Neural progenitor cell (in vitro differentiated cells): ENCODE results near the gene THRAP3. TPM values are rescaled to one million over a fixed set of nuclear protein-coding genes. Genes with fewer than 3 reads are reported as not detected.
A peak's percentile ranks its signal among the peaks of the same experiment; 100 is the strongest.

Experiments
- DNase-seq: peaks from one replicate; pipeline ENCODE4 v3.0.0-alpha.2; 2016; ENCODE audit warnings: low spot score
- H2AFZ ChIP-seq: fragments of 200-600 bp; sonication (generic); replicated peaks from 2 replicates; pipeline ENCODE4 v1.6.1; 2016; ENCODE audit warnings: antibody characterized with exemption
- H3F3A ChIP-seq: fragments of 200-600 bp; sonication (generic); 2 replicates; pipeline ENCODE4 v1.6.1; 2016; ENCODE audit warnings: antibody characterized with exemption, low read depth
- H3K27ac ChIP-seq: fragments of 200-600 bp; sonication (generic); 2 replicates; pipeline ENCODE4 v1.5.1; 2016; ENCODE audit warnings: mild to moderate bottlenecking
- H3K27me3 ChIP-seq: fragments of 200-600 bp; sonication (generic); 2 replicates; pipeline ENCODE4 v1.6.1; 2016; ENCODE audit warnings: mild to moderate bottlenecking, moderate library complexity
- H3K36me3 ChIP-seq: fragments of 200-600 bp; sonication (generic); 2 replicates; pipeline ENCODE4 v1.5.1; 2016
- H3K4me1 ChIP-seq: fragments of 200-600 bp; sonication (generic); 2 replicates; pipeline ENCODE4 v1.6.1; 2016; ENCODE audit warnings: mixed run types
- H3K4me2 ChIP-seq: fragments of 200-600 bp; sonication (generic); 2 replicates; pipeline ENCODE4 v1.6.1; 2016
- H3K4me3 ChIP-seq: fragments of 200-600 bp; sonication (generic); 2 replicates; pipeline ENCODE4 v1.5.1; 2016
- H3K79me2 ChIP-seq: fragments of 200-600 bp; sonication (generic); 2 replicates; pipeline ENCODE4 v1.6.1; 2016; ENCODE audit warnings: low read depth
- H3K9ac ChIP-seq: fragments of 200-600 bp; sonication (generic); 2 replicates; pipeline ENCODE4 v1.6.1; 2016
- H3K9me3 ChIP-seq: fragments of 200-600 bp; sonication (generic); 2 replicates; pipeline ENCODE4 v1.5.1; 2016; ENCODE audit warnings: low read depth
- H4K20me1 ChIP-seq: fragments of 200-600 bp; sonication (generic); 2 replicates; pipeline ENCODE4 v1.6.1; 2016; ENCODE audit warnings: low read depth
- H3K27ac Mint-ChIP-seq: 3 replicates; pipeline ENCODE4 v1.8.0; 2021; ENCODE audit warnings: mixed read lengths
- H3K27me3 Mint-ChIP-seq: 2 replicates; pipeline ENCODE4 v1.8.0; 2022; ENCODE audit warnings: low read depth, mild to moderate bottlenecking, inconsistent platforms, moderate library complexity, mixed read lengths; ENCODE audit not compliant: insufficient read depth
- H3K36me3 Mint-ChIP-seq: 3 replicates; pipeline ENCODE4 v1.8.0; 2021; ENCODE audit warnings: mixed read lengths
- H3K4me1 Mint-ChIP-seq: 3 replicates; pipeline ENCODE4 v1.8.0; 2021; ENCODE audit warnings: mixed read lengths
- H3K4me3 Mint-ChIP-seq: 3 replicates; pipeline ENCODE4 v1.8.0; 2021; ENCODE audit warnings: mild to moderate bottlenecking, moderate library complexity, mixed read lengths
- H3K9me3 Mint-ChIP-seq: 3 replicates; pipeline ENCODE4 v1.8.0; 2020; ENCODE audit warnings: mixed read lengths
- EZH2 ChIP-seq: fragments of 200-600 bp; sonication (generic); IDR thresholded peaks from 2 replicates; pipeline ENCODE4 v1.6.1; 2017; ENCODE audit warnings: antibody characterized with exemption, mild to moderate bottlenecking, moderate library complexity
- EZH2phosphoT487 ChIP-seq: fragments of 200-600 bp; sonication (generic); IDR thresholded peaks from 2 replicates; pipeline ENCODE4 v1.6.1; 2017; ENCODE audit warnings: antibody characterized with exemption
- total RNA-seq: library from RNA; depleted of rRNA; stranded (reverse); fragments of >200 nt; gene quantifications from 2 replicates; pipeline ENCODE4 v1.2.3, GENCODE V29; 2015; ENCODE audit warnings: low replicate concordance
- TF ChIP-seq, protein P1 (sequence below): fragments of 200-600 bp; sonication (generic); IDR thresholded peaks from 2 replicates; pipeline ENCODE4 v1.5.1; 2017; ENCODE audit warnings: antibody characterized with exemption, mild to moderate bottlenecking

Gene THRAP3
- total RNA-seq, 1 donor from 2014 or later = 138 TPM

DNA sequence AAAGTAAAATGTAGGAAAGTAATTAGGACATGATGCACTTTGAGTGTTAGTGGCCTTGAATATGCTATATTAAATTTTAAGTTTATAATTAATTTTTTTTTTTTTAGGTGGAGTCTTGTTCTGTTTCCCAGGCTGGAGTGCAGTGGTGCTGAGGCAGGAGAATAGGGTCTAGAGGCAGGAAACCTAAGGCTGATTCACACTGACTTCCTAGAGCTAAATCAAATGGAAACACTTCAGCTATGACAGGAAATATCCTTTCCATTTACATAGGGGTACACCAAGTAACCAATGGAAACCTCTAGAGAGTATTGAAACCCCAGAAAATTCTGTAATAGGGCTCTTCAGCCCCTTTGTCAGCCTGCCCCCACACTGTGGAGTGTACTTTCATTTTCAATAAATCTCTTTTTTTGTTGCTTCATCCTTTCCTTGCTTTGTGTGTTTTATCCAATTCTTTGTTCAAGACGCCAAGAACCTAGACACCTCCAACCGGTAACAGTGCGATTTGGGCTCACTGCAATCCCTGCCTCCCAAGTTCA, 17.9 kb upstream of the THRAP3 start:
- H3K27me3 ChIP-seq = no peaks in the 10 kb centered on the region
- H3K36me3 ChIP-seq = no peaks in the 10 kb centered on the region
- H3K27me3 Mint-ChIP-seq = no peaks in the 10 kb centered on the region

DNA sequence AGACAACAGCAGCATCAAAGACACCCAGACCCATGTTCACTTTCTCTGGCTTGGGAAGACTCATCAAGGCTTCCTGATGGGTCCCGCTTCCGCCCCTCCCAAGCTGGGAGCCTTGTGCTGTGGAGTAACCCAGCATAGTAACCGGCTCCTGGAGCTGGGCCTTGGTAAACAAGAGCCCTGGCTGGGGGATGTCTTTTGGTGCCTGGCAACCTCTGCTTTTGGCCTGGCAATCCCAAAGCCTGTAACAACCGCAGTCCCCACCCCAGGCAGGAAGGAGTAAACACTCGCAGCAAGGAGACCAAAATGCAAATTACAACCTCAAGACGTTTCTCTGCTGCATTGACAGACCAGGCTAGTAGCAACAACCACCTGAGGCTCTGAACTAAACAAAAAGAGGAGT, 16.9 kb upstream of the THRAP3 start:
- no peak overlapping the region for H3K27ac ChIP-seq
- no peak overlapping the region for H3K4me2 ChIP-seq
- H3K4me1 ChIP-seq = peaks cover 15% of the 10 kb centered on the region
- no peak overlapping the region for H3K4me3 ChIP-seq
- no peaks in the 10 kb centered on the region for H3K79me2 ChIP-seq
- no peaks in the 10 kb centered on the region for H4K20me1 ChIP-seq
- no peaks in the 10 kb centered on the region for H3K9me3 ChIP-seq
- no peaks in the 10 kb centered on the region for H3K27me3 ChIP-seq
- Mint-ChIP-seq H3K4me1 (peaks cover 20% of the 10 kb centered on the region), H3K27me3 (no peaks in the 10 kb centered on the region), H3K4me3 (no peak overlapping the region), H3K27ac (no peak overlapping the region), H3K9me3 (no peaks in the 10 kb centered on the region), H3K36me3 (no peaks in the 10 kb centered on the region)
- H3K36me3 ChIP-seq = no peaks in the 10 kb centered on the region
- peak overlapping the region; percentile 69 for H2AFZ ChIP-seq
- DNase-seq = no peak
- H3K9ac ChIP-seq = no peak overlapping the region
- peaks cover 16% of the 10 kb centered on the region for H3F3A ChIP-seq
- no peak for TF ChIP-seq EZH2
- TF ChIP-seq, protein P1, sequence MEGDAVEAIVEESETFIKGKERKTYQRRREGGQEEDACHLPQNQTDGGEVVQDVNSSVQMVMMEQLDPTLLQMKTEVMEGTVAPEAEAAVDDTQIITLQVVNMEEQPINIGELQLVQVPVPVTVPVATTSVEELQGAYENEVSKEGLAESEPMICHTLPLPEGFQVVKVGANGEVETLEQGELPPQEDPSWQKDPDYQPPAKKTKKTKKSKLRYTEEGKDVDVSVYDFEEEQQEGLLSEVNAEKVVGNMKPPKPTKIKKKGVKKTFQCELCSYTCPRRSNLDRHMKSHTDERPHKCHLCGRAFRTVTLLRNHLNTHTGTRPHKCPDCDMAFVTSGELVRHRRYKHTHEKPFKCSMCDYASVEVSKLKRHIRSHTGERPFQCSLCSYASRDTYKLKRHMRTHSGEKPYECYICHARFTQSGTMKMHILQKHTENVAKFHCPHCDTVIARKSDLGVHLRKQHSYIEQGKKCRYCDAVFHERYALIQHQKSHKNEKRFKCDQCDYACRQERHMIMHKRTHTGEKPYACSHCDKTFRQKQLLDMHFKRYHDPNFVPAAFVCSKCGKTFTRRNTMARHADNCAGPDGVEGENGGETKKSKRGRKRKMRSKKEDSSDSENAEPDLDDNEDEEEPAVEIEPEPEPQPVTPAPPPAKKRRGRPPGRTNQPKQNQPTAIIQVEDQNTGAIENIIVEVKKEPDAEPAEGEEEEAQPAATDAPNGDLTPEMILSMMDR = no peak
- TF ChIP-seq EZH2phosphoT487 = no peak

More for the DNA sequence above, 17.9 kb upstream of the THRAP3 start:
- Histone ChIP-seq H3K27ac (no peak overlapping the region), H3K4me2 (no peak overlapping the region), H4K20me1 (no peaks in the 10 kb centered on the region), H3K9me3 (no peaks in the 10 kb centered on the region), H3K9ac (no peak overlapping the region), H3K79me2 (no peaks in the 10 kb centered on the region), H3K4me3 (no peak overlapping the region), H3F3A (peaks cover 16% of the 10 kb centered on the region), H2AFZ (no peak overlapping the region), H3K4me1 (peaks cover 15% of the 10 kb centered on the region)
- no peak overlapping the region for H3K4me3 Mint-ChIP-seq
- H3K27ac Mint-ChIP-seq = no peak overlapping the region
- DNase-seq = no peak
- H3K9me3 Mint-ChIP-seq = no peaks in the 10 kb centered on the region
- peaks cover 20% of the 10 kb centered on the region for H3K4me1 Mint-ChIP-seq
- TF ChIP-seq, protein P1 = no peak
- TF ChIP-seq EZH2 (no peak), EZH2phosphoT487 (no peak)
- no peaks in the 10 kb centered on the region for H3K36me3 Mint-ChIP-seq

DNA sequence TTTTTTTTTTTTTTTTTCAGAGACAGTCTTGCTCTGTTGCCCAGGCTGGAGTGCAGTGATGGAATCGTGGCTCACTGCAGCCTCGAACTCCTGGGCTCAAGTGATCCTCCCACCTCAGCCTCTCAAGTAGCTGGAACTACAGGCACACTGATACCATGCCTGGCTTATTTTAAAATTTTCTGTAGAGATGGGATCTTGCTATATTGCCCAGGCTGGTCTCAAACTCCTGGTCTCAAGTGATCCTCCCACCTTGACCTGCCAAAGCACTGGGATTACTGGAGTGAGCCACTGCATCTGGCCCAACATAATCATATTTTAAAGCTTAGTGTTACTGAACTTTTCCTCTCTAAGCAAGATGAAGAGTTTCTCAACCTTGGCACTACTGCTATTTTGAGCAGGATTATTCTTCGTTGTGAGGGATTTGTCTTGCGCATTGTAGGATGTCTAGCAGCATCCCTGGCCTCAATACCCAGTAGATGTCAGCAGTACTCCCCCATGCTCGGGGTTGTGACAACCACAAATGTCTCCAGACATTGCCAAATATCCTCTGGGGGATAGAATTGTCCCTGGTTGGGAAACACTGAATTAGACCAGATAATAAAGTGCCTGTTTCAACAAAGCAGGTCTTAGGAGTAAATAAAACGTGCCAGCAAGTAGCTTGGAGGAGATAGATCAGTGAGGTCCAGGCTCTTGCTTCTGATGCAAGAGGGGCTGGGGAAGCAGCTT, 15.1 kb upstream of the THRAP3 start:
- no peak overlapping the region for H3K27ac ChIP-seq
- no peaks in the 10 kb centered on the region for H3K36me3 Mint-ChIP-seq
- H3K9me3 Mint-ChIP-seq = no peaks in the 10 kb centered on the region
- TF ChIP-seq EZH2 (no peak), EZH2phosphoT487 (no peak)
- TF ChIP-seq, protein P1 = no peak
- H3K4me3 Mint-ChIP-seq = no peak overlapping the region
- H3F3A ChIP-seq = peaks cover 5% of the 10 kb centered on the region
- H3K27me3 ChIP-seq = no peaks in the 10 kb centered on the region
- H3K27ac Mint-ChIP-seq = no peak overlapping the region
- no peak overlapping the region for H2AFZ ChIP-seq
- no peak overlapping the region for H3K4me3 ChIP-seq
- no peaks in the 10 kb centered on the region for H4K20me1 ChIP-seq
- no peaks in the 10 kb centered on the region for H3K9me3 ChIP-seq
- H3K4me2 ChIP-seq = no peak overlapping the region
- H3K4me1 ChIP-seq = peaks cover 6% of the 10 kb centered on the region
- H3K36me3 ChIP-seq = no peaks in the 10 kb centered on the region
- H3K27me3 Mint-ChIP-seq = no peaks in the 10 kb centered on the region
- H3K79me2 ChIP-seq = no peaks in the 10 kb centered on the region
- H3K4me1 Mint-ChIP-seq = peaks cover 12% of the 10 kb centered on the region
- H3K9ac ChIP-seq = no peak overlapping the region
- DNase-seq = no peak
